ENCODE data around the gene DNAAF5.

DNA sequence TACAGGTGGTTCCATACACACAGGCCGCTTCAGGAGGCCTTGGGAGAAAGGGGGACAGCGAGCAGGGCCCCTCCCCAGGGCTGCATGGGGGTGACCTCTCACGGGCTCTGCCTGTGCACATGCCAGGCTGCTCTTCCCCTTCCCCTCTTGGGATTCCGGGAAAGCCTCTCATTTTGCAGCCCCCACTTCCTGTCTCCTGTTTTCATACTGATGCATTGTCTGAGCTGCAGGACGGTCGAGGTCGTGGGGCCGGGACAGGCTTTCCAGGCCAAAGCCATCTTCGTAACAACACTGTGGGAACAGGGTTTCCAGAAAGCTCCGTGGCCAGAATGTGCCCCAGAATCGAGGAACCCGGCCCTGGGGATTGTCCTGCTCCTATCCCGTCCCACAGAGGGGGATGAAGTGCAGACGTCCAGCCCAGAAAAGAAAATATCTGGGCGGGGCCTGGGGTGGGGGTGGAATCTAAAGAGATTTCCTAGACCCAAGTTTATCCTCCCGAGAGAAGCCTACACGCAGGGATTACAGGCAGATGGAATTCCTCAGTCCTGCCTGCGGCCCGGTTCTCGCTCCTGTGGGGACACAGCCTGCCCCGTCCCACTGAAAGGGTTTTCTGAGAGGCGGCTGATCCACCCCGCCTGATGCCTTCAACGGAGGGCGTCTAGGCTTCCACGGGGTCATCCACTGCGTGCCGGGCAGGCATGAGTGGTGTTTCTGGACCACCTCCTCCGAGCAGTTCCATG is 29.5 kb upstream of the DNAAF5 start:
- TF ChIP-seq POLR2A (IDR thresholded peaks at IDR 0.05) = no peak
- TF ChIP-seq CTCF (IDR thresholded peaks at IDR 0.05) = no peak
